ENCODE measurements around the gene MDK. TPM values are rescaled to one million over a fixed set of nuclear protein-coding genes. Genes with fewer than 3 reads are reported as not detected.

MDK gene
- total RNA-seq, 1 donor from 2014 or later = 5.2 TPM

GRCh38 chr11:46381819-46382645 lies 563 bp downstream of the MDK start:
- intact Hi-C loops (cut with micrococcal nuclease) = loop anchor here (1.0 to 10.0 kb wide), 2 partner anchors 7 to 293 kb away; no protein-coding TSS in a partner anchor

GRCh38 chr11:46382646-46383403 lies 1.4 kb downstream of the MDK start:
- intact Hi-C loops (cut with micrococcal nuclease) = loop anchor here (10.0 kb wide), 1 partner anchor 292 kb away; no protein-coding TSS in a partner anchor

- intact Hi-C loops (cut with micrococcal nuclease) = loop anchor here (10.0 kb wide), 1 partner anchor 291 kb away; no protein-coding TSS in a partner anchor
These were observed 1.9 kb downstream of the MDK start for GRCh38 chr11:46383404-46383758.

GRCh38 chr11:46383974-46384701 lies 2.7 kb downstream of the MDK start:
- intact Hi-C loops (cut with micrococcal nuclease) = loop anchor here (10.0 kb wide), 1 partner anchor 291 kb away; no protein-coding TSS in a partner anchor

- intact Hi-C loops (cut with micrococcal nuclease) = loop anchor here (10.0 kb wide), 1 partner anchor 289 kb away; no protein-coding TSS in a partner anchor
These were observed 3.9 kb downstream of the MDK start for GRCh38 chr11:46385169-46386004.

GRCh38 chr11:46386005-46386578 lies 4.6 kb downstream of the MDK start:
- intact Hi-C loops (cut with micrococcal nuclease) = loop anchor here (10.0 kb wide), 1 partner anchor 289 kb away; no protein-coding TSS in a partner anchor

- intact Hi-C loops (cut with micrococcal nuclease) = loop anchor here (10.0 kb wide), 1 partner anchor 288 kb away; no protein-coding TSS in a partner anchor
These were observed 5.2 kb downstream of the MDK start for GRCh38 chr11:46386674-46387073.

- intact Hi-C loops (cut with micrococcal nuclease) = loop anchor here (10.0 kb wide), 1 partner anchor 287 kb away; no protein-coding TSS in a partner anchor
These were observed 6.0 kb downstream of the MDK start for GRCh38 chr11:46387456-46387855.

- intact Hi-C loops (cut with micrococcal nuclease) = loop anchor here (2.0 to 10.0 kb wide), 2 partner anchors 287 to 313 kb away; partner anchors contain the start of genes ARHGAP1 and ZNF408
These were observed 6.6 kb downstream of the MDK start for GRCh38 chr11:46387919-46388618.

- intact Hi-C loops (cut with micrococcal nuclease) = loop anchor here (1.0 to 10.0 kb wide), 7 partner anchors 8 to 420 kb away; partner anchors contain the start of genes ARHGAP1, ATG13, HARBI1 and MDK
These were observed 7.4 kb downstream of the MDK start for GRCh38 chr11:46388619-46389449.

- intact Hi-C loops (cut with micrococcal nuclease) = loop anchor here (1.0 to 10.0 kb wide), 7 partner anchors 8 to 420 kb away; partner anchors contain the start of genes ARHGAP1, ATG13, HARBI1 and MDK
These were observed 8.2 kb downstream of the MDK start for GRCh38 chr11:46389450-46390330.

- intact Hi-C loops (cut with micrococcal nuclease) = no loop called here
These were observed 9.1 kb downstream of the MDK start for GRCh38 chr11:46390331-46391171.

GRCh38 chr11:46391186-46391577 lies 9.7 kb downstream of the MDK start:
- intact Hi-C loops (cut with micrococcal nuclease) = no loop called here

- intact Hi-C loops (cut with micrococcal nuclease) = no loop called here
These were observed 10.3 kb downstream of the MDK start, which contains the start of gene CHRM4 for GRCh38 chr11:46391578-46392420. Gene CHRM4, minus strand, starts transcription at chr11:46391776. Its CDS starts 5,219 bp downstream, at chr11:46386557.
